Caco-2 (cell line): Measurements from ENCODE around the gene YY1. TPM values are rescaled to one million over a fixed set of nuclear protein-coding genes. Genes with fewer than 3 reads are reported as not detected.

ENCODE experiments used
- BruUV-seq: library from RNA; stranded (reverse); fragments of 400-500 nt; replicated peaks from 2 replicates; lab custom pipeline; 2021; lab: Mats Ljungman, UMichigan
- CTCF ChIA-PET: fragments of 300-600 bp; sonication (Branson Sonifier 250); formaldehyde crosslinking; loops from one replicate; lab custom pipeline; 2022; ENCODE audit warnings: antibody characterized with exemption; lab: Charles Lee
- POLR2A ChIA-PET: fragments of 300-600 bp; sonication (Branson Sonifier 250); formaldehyde crosslinking; loops from one replicate; lab custom pipeline; 2022; ENCODE audit warnings: antibody characterized with exemption; lab: Charles Lee
- DNase-seq, 2 experiments: peaks; one replicate each; pipeline versions ENCODE4 v3.0.0 to v3.0.0-alpha.2; 2020 to 2022
- H3K27me3 ChIP-seq: replicated peaks from 2 replicates; pipeline ENCODE4 v1.6.0; 2011; ENCODE audit warnings: low read length; ENCODE audit not compliant: control insufficient read depth, insufficient read depth
- H3K36me3 ChIP-seq: 2 replicates; pipeline ENCODE4 v1.5.1; 2011; ENCODE audit warnings: low read length; ENCODE audit not compliant: control insufficient read depth, insufficient read depth
- H3K4me1 ChIP-seq: fragments of 250-450 bp; sonication (Bioruptor Pico); 2 replicates; pipeline ENCODE4 v1.5.1; 2020; ENCODE audit warnings: mild to moderate bottlenecking
- H3K4me3 ChIP-seq: 2 replicates; pipeline ENCODE4 v1.5.1; 2011; ENCODE audit warnings: low read depth, mild to moderate bottlenecking, control low read depth, low read length
- H3K9me3 ChIP-seq: fragments of 250-450 bp; sonication (Bioruptor Pico); 2 replicates; pipeline ENCODE4 v1.5.1; 2020; ENCODE audit warnings: mild to moderate bottlenecking, moderate library complexity
- H3K27ac Mint-ChIP-seq: one replicate; pipeline ENCODE4 v1.8.0; 2022; ENCODE audit warnings: mixed read lengths; ENCODE audit not compliant: unreplicated experiment
- H3K27me3 Mint-ChIP-seq: one replicate; pipeline ENCODE4 v1.8.0; 2022; ENCODE audit warnings: mixed read lengths; ENCODE audit not compliant: insufficient read depth, unreplicated experiment
- H3K36me3 Mint-ChIP-seq: one replicate; pipeline ENCODE4 v1.8.0; 2022; ENCODE audit warnings: mild to moderate bottlenecking, mixed read lengths; ENCODE audit not compliant: insufficient read depth, unreplicated experiment
- H3K4me1 Mint-ChIP-seq: one replicate; pipeline ENCODE4 v1.8.0; 2022; ENCODE audit warnings: low read depth, mixed read lengths; ENCODE audit not compliant: unreplicated experiment
- H3K4me3 Mint-ChIP-seq: one replicate; pipeline ENCODE4 v1.8.0; 2022; ENCODE audit warnings: mild to moderate bottlenecking, moderate library complexity, mixed read lengths; ENCODE audit not compliant: unreplicated experiment
- H3K9me3 Mint-ChIP-seq: one replicate; pipeline ENCODE4 v1.8.0; 2022; ENCODE audit warnings: mixed read lengths; ENCODE audit not compliant: unreplicated experiment
- CTCF ChIP-seq, 2 experiments: fragments of 200-600 bp in 1 of 2; IDR thresholded peaks; 1 replicate in 1 of 2; 2 replicates in 1 of 2; pipeline versions ENCODE4 v1.5.1 to v1.8.0; 2011 to 2022; ENCODE audit warnings: antibody characterized with exemption in 1 of 2, control low read depth in 1 of 2, inconsistent platforms in 1 of 2, low read depth in 1 of 2, low read length in 1 of 2, mild to moderate bottlenecking in 1 of 2, moderate library complexity in 1 of 2; ENCODE audit not compliant: insufficient read depth in 1 of 2, severe bottlenecking in 1 of 2, unreplicated experiment in 1 of 2
- intact Hi-C: fragments of 100-400 bp; cut with micrococcal nuclease; formaldehyde crosslinking; loops from one replicate; pipeline ENCODE4 v1.10.0; 2022; ENCODE audit not compliant: unreplicated experiment
- total RNA-seq: library from RNA; stranded (reverse); gene quantifications from 2 replicates; pipeline ENCODE4 v1.2.3, GENCODE V29; 2022

Gene YY1
- total RNA-seq, 1 experiment from 2014 or later = 94.1 TPM

- Histone ChIP-seq H3K27me3 (no peaks in the 10 kb centered on the region), H3K9me3 (no peaks in the 10 kb centered on the region), H3K4me1 (peaks cover 21% of the 10 kb centered on the region), H3K36me3 (no peaks in the 10 kb centered on the region), H3K4me3 (no peak overlapping the region)
- POLR2A ChIA-PET = interaction anchor here (1.0 to 1.7 kb wide), 6 partner anchors 8 to 59 kb away, joined by 3 to 11 read pairs (median 4); no protein-coding TSS in a partner anchor
- Mint-ChIP-seq H3K4me1 (peaks cover 8% of the 10 kb centered on the region), H3K27ac (peak overlapping the region; percentile 90), H3K9me3 (no peaks in the 10 kb centered on the region), H3K27me3 (no peaks in the 10 kb centered on the region), H3K36me3 (no peaks in the 10 kb centered on the region), H3K4me3 (no peak overlapping the region)
- no TSS peak for BruUV-seq
- no peak for TF ChIP-seq CTCF (IDR thresholded peaks at IDR 0.05; ENCODE audit: insufficient read depth in 1 of 2, low read depth in 1 of 2, low read length in 1 of 2, severe bottlenecking in 1 of 2, unreplicated experiment in 1 of 2)
- intact Hi-C loops = loop anchor here (2.0 kb wide), 2 partner anchors 23 to 31 kb away; no protein-coding TSS in a partner anchor
- CTCF ChIA-PET = interaction anchor here (1.0 to 1.7 kb wide), 3 partner anchors 21 to 60 kb away, joined by 4 to 16 read pairs (median 4); no protein-coding TSS in a partner anchor
- DNase-seq = no peak
These were observed 23.5 kb upstream of the YY1 start for GRCh38 chr14:100215330-100215885.

- Histone ChIP-seq H3K4me1 (peaks cover 26% of the 10 kb centered on the region), H3K9me3 (no peaks in the 10 kb centered on the region), H3K4me3 (no peak overlapping the region), H3K36me3 (no peaks in the 10 kb centered on the region), H3K27me3 (no peaks in the 10 kb centered on the region)
- BruUV-seq = no TSS peak
- TF ChIP-seq CTCF (IDR thresholded peaks at IDR 0.05; ENCODE audit: insufficient read depth in 1 of 2, low read depth in 1 of 2, low read length in 1 of 2, severe bottlenecking in 1 of 2, unreplicated experiment in 1 of 2) = no peak
- ChIA-PET CTCF (no interaction called here), POLR2A (no interaction called here)
- intact Hi-C loops = no loop called here
- H3K27me3 Mint-ChIP-seq = no peaks in the 10 kb centered on the region
- H3K4me3 Mint-ChIP-seq = no peak overlapping the region
- no peak for DNase-seq
- H3K4me1 Mint-ChIP-seq = peaks cover 8% of the 10 kb centered on the region
- H3K27ac Mint-ChIP-seq = no peak overlapping the region
- no peaks in the 10 kb centered on the region for H3K36me3 Mint-ChIP-seq
- H3K9me3 Mint-ChIP-seq = no peaks in the 10 kb centered on the region
These were observed 19.7 kb upstream of the YY1 start for GRCh38 chr14:100219126-100219785.

GRCh38 chr14:100221533-100222223, 17.3 kb upstream of the YY1 start:
- Mint-ChIP-seq H3K27me3 (no peaks in the 10 kb centered on the region), H3K27ac (no peak overlapping the region), H3K36me3 (no peaks in the 10 kb centered on the region), H3K4me1 (no peaks in the 10 kb centered on the region), H3K9me3 (no peaks in the 10 kb centered on the region), H3K4me3 (no peak overlapping the region)
- Histone ChIP-seq H3K36me3 (no peaks in the 10 kb centered on the region; the same call in 1 of the 2 replicates), H3K27me3 (no peaks in the 10 kb centered on the region), H3K9me3 (no peaks in the 10 kb centered on the region), H3K4me1 (peaks cover 13% of the 10 kb centered on the region; the same call in 1 of the 2 replicates), H3K4me3 (peak overlapping the region; percentile 40)
- no peak for TF ChIP-seq CTCF (IDR thresholded peaks at IDR 0.05; ENCODE audit: insufficient read depth in 1 of 2, low read depth in 1 of 2, low read length in 1 of 2, severe bottlenecking in 1 of 2, unreplicated experiment in 1 of 2)
- no TSS peak for BruUV-seq
- intact Hi-C loops = no loop called here
- ChIA-PET POLR2A (interaction anchor here (1.0 to 2.3 kb wide), 4 partner anchors 15 to 29 kb away, joined by 3 to 11 read pairs (median 6); no protein-coding TSS in a partner anchor), CTCF (interaction anchor here (0.5 to 1.9 kb wide), 5 partner anchors 19 to 538 kb away, joined by 3 to 12 read pairs (median 5); partner anchors contain the start of gene DEGS2)
- peak; percentile 60 to 63 for DNase-seq
